GM12891 (cell line): ENCODE data around the gene NHSL2.

Source experiments
- POLR2A ChIP-seq: IDR thresholded peaks from 2 replicates; pipeline ENCODE4 v1.6.1; 2011; ENCODE audit warnings: low read depth, low read length, control low read depth
- POLR2AphosphoS5 ChIP-seq: IDR thresholded peaks from 2 replicates; pipeline ENCODE4 v1.6.1; 2011; ENCODE audit warnings: low read depth, low read length, control low read depth

DNA sequence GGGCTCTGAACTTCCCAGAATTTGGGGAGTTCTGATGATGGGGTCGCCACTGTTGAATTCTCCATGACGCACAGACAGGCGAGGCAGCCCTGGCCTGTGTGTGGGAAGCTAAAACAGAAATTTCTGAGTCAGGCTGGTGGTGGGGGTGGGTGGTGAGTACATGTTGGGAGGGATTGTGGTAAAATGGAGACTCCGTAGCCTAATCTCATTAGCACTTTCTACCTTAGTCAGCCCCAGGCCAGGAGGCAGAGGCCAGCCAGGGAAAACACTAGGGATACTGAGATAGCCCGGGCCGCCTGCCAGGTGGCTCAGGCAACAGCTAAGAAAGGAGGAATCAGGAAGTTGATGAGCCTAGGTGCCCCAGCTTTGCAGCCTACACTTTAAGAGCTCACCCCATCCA, 39.3 kb upstream of the NHSL2 start:
- TF ChIP-seq POLR2AphosphoS5 (no peak), POLR2A (no peak)
